Ureter (tissue), 1 donor: Measurements from ENCODE around the gene RPTOR. TPM values are rescaled to one million over a fixed set of nuclear protein-coding genes. Genes with fewer than 3 reads are reported as not detected.
A peak's percentile ranks its signal among the peaks of the same experiment; 100 is the strongest.

ENCODE experiments used
- DNase-seq: peaks from one replicate; pipeline ENCODE4 v3.0.0-alpha.2; 2020; ENCODE audit warnings: low spot score
- total RNA-seq: library from RNA; stranded (reverse); gene quantifications from one replicate; pipeline ENCODE4 v1.2.4, GENCODE V29; 2023
- donor health status: DM: yes; HTN: yes; CAD: no.

The RPTOR gene
- total RNA-seq, 1 donor from 2014 or later: 64.2 TPM

GRCh38 chr17:80925688-80926335 is 381.2 kb downstream of the RPTOR start:
- no peak for DNase-seq

- no peak for DNase-seq
These were observed 382.1 kb downstream of the RPTOR start for GRCh38 chr17:80926591-80927250.

GRCh38 chr17:80927791-80928216 is 383.2 kb downstream of the RPTOR start:
- DNase-seq: no peak

GRCh38 chr17:80929449-80929848 is 384.8 kb downstream of the RPTOR start:
- no peak for DNase-seq

GRCh38 chr17:80930335-80931279 is 386.0 kb downstream of the RPTOR start:
- DNase-seq: no peak

GRCh38 chr17:80931421-80932265 is 387.0 kb downstream of the RPTOR start:
- no peak for DNase-seq

- no peak for DNase-seq
These were observed 390.9 kb downstream of the RPTOR start for GRCh38 chr17:80935526-80935925.

GRCh38 chr17:80936218-80936617 is 391.6 kb downstream of the RPTOR start:
- no peak for DNase-seq

- DNase-seq: no peak
These were observed 392.1 kb downstream of the RPTOR start for GRCh38 chr17:80936723-80937122.

- no peak for DNase-seq
These were observed 393.1 kb downstream of the RPTOR start for GRCh38 chr17:80937462-80938381.

GRCh38 chr17:80938556-80938955 is 393.9 kb downstream of the RPTOR start:
- DNase-seq: no peak

- no peak for DNase-seq
These were observed 394.8 kb downstream of the RPTOR start for GRCh38 chr17:80939151-80940145.

GRCh38 chr17:80940171-80941123 is 395.8 kb downstream of the RPTOR start:
- no peak for DNase-seq

GRCh38 chr17:80941171-80941570 is 396.5 kb downstream of the RPTOR start:
- DNase-seq: no peak

GRCh38 chr17:80941743-80942422 is 397.2 kb downstream of the RPTOR start:
- DNase-seq: no peak

- DNase-seq: peak; percentile 96
These were observed 398.0 kb downstream of the RPTOR start for GRCh38 chr17:80942423-80943345.
